SIG-M5 treated with dmso at 0.1 percent for 504 hours (cell line): ENCODE data around the gene KRT24.
A peak's percentile ranks its signal among the peaks of the same experiment; 100 is the strongest.

Experiments
- DNase-seq: peaks from one replicate; lab custom pipeline; 2025; ENCODE audit not compliant: unreplicated experiment; lab: John Stamatoyannopoulos, UW

Gene KRT24

GRCh38 chr17:40695874-40696472 is 7.6 kb downstream of the KRT24 start:
- no peak for DNase-seq

DNA sequence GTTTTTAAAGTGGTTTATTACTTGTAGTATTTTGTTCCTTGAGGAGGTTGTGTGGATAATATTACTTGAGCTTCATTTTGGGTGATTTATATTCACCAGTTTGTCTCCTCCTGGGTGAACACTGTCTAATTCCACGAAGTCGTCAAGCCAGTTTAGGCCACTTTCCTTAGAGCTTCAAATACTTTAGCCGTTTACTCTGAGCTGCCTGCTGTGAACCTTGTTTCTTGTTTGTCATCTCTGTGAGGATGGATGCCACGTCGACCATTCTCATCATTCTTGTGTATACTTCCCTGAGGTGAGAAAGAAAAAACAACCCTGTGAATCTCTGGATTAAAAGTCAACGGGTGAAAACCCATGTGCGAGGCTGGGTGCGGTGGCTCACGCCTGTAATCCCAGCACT is 9.0 kb downstream of the KRT24 start:
- peak; percentile 48 for DNase-seq

DNA sequence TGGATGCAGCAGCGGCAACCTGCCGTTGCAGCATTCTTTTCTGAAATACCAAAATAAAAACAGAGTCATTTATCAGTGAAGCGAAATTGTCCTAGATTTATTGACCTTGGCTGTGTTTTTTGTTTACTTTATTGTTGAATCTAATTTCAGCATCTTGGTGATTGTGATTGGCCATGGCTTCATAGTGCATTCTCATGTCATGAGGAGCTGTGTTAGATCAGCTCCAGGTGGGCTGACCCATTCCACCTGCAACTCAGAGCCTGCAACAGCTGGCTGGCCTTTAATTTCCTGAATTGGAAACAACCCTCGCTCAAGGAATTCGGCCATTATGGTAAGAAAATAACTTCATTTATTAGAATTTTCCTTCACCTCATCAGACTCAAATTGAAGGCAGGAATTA is 16.4 kb downstream of the KRT24 start:
- no peak for DNase-seq

DNA sequence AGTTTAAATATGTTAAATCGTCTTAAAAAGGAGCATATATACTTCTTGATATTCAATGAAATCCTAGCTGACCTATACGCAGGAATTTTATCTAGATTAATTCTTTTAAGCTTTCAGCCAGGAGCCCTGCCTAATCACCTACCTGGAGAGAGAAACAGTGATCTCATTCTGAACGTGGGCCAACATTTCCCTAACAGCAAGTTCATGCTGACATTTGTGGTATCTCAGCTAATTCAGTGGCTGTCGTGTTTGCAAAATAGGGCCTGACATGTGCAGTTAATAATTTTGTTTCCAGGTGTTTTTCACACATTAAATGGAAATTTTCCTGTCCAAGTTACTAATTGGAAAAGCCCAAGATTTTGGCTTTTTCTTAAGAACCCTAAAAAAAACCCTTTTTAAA is 17.4 kb downstream of the KRT24 start:
- no peak for DNase-seq

- no peak for DNase-seq
These were observed 22.6 kb downstream of the KRT24 start for GRCh38 chr17:40680998-40681397.

DNA sequence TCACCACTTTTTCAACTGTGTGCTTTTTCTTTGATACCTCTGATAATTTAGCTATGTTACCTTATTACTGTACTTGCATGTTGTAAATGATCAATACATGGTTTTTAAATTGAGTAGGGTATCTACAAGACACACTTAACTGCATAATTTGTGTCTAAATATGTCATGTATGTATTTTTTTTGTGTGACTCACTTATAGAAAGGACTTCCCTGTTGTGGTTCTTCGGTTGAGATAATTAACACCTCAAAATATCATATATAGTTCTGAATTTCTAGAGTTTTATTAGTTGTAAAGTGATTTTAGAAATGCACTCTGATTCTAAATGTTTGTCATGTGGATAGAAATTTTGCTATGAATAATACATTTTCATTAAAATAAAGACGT is 24.0 kb downstream of the KRT24 start:
- no peak for DNase-seq

GRCh38 chr17:40678902-40679522 is 24.5 kb downstream of the KRT24 start:
- no peak for DNase-seq

DNA sequence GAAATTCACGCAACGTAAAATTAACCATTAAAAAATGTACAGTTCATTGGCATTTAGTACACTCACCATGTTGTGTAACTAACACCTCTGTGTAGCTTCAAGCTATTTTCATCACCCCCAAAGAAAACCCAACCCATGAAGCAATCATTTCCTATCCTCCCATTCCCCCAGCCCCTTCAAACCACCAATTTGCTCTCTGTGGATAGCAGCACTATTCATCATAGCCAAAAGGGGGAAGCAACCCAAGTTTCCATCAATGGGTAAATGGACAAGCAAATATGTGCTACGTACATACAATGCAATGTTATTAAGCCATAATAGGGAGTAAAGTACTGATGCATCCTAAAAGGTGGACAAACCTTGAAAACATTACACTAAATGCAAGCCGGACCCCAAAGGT is 27.6 kb downstream of the KRT24 start:
- DNase-seq, result peak; percentile 93

- no peak for DNase-seq
These were observed 30.9 kb downstream of the KRT24 start for GRCh38 chr17:40672654-40673053.

DNA sequence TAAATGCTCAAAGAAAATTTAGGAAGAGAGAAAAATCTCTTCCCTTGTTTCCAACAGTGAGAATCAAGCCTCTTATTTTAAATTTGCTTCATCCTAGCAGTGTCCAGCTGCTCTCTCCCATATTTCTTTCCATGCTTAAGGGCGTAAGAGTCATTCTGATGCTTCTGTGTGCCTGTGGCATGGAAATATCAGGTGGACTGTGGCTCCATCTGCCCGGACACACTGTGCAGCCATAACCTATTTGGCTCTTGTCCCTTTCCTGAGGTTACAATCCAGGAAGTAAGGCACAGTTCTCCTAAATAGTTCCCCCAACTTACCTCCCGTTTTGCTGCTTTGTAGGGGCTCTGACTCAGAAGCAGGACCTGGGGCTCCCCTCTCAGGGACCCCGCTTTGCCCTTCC is 32.3 kb downstream of the KRT24 start:
- no peak for DNase-seq

DNA sequence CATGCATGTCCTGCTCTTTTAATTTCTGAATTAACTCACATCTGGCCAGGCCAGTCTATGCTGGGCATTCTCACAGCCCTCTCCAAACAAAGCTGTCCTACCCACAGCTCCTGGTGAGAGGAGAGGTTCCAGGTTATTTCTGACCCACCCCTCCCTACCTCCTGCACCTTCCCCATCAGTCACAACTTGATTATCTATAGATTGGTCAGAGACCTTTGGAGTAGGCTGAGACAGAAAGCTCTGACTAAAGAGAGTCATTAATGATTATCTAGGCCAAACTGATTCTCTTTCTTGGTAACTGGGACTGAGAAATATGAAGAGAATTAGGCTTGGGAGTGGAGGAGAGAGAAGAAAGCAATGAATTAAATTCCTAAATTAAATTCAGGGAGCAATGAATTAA is 37.2 kb downstream of the KRT24 start:
- no peak for DNase-seq

GRCh38 chr17:40664582-40665333 is 38.8 kb downstream of the KRT24 start, which contains the start of gene KRT222:
KRT222 (minus strand) TSS chr17:40665177; CDS start chr17:40665099, 78 bp downstream.
- DNase-seq, result no peak

- DNase-seq, result no peak
These were observed 40.3 kb downstream of the KRT24 start for GRCh38 chr17:40663252-40663651.

DNA sequence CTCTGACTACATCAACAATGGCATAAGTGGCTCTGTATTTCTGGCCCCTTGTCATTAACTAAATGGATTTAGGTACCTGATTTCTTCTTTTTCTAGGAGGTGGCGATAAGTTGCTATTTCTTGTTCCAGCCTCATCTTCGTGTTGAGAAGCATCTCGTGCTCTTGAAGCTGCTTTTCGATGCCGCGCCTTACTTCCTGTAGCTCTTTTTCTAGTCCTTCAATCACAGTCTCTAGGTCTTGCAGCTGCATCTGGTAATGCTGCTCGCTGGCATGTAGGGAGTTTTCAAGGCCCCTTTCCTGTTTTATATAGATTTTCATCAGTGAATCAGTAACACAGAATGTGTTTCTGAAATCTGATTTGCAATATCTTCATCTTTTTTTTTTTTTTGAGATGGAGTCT is 43.6 kb downstream of the KRT24 start:
- DNase-seq, result no peak

DNA sequence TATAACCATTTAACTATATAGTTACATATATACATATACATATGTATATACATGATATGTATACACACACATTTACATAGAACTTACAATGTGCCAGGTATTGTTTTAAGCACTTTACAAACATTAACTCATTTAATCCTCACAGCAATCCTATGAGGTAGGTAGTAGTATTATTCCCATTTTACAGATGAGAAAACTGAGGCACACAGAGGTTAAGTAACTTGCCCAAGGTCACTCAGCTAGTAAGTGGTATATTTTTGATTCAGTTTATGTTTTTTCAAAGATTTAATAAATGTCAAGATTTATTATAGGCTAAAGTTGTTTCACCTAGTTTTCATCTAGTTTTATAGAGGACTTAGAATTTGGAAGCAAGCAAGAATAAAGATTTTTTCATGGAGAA is 45.2 kb downstream of the KRT24 start:
- DNase-seq, result no peak

DNA sequence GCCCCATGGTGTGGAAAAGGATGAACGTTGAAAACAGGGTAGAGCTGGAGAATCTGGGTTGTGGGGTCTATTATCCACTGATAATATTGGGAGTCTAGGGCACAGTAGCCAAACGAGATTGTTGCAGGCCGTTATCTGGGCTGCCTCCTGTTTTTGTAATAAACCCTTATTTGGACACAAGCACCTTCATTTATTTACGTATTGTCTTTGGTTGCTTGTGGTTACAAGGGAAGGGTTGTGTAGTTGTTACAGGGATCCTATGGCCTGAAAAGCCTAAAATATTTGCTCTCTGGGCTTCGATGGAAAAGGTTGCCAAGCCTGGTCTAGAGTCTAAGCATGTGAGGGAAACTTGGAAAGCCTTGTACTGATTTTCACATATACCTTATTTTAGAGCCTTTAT is 51.6 kb downstream of the KRT24 start:
- DNase-seq, result no peak

GRCh38 chr17:40648384-40648968 is 55.1 kb downstream of the KRT24 start:
- no peak for DNase-seq
